Muscle layer of colon (tissue), 2 donors: ENCODE data around the gene RASD2.

Experiments used
- H3K27ac ChIP-seq: one replicate; pipeline ENCODE4 v1.7.0; 2013; ENCODE audit warnings: low read depth, mild to moderate bottlenecking, low read length, moderate library complexity
- H3K27me3 ChIP-seq, 2 donors: one replicate each; pipeline ENCODE4 v1.7.0; 2013; ENCODE audit warnings: low read length in 2 of 2, mild to moderate bottlenecking in 2 of 2; ENCODE audit not compliant: insufficient read depth in 2 of 2, control insufficient read depth in 1 of 2
- H3K36me3 ChIP-seq: one replicate; pipeline ENCODE4 v1.7.0; 2013; ENCODE audit warnings: mild to moderate bottlenecking, low read length; ENCODE audit not compliant: insufficient read depth
- H3K4me1 ChIP-seq: one replicate; pipeline ENCODE4 v1.7.0; 2013; ENCODE audit warnings: mild to moderate bottlenecking, low read length; ENCODE audit not compliant: insufficient read depth
- H3K4me3 ChIP-seq, 2 donors: one replicate each; pipeline ENCODE4 v1.7.0; 2013; ENCODE audit warnings: low read length in 2 of 2, low read depth in 1 of 2, mild to moderate bottlenecking in 1 of 2, moderate library complexity in 1 of 2
- H3K9ac ChIP-seq: one replicate; pipeline ENCODE4 v1.7.0; 2013; ENCODE audit warnings: low read length
- H3K9me3 ChIP-seq: one replicate; pipeline ENCODE4 v1.7.0; 2013; ENCODE audit warnings: mild to moderate bottlenecking, low read length
- donor health status: abdominal sarcoma.
- donor health status: Adenocarcinoma of cecum.

RASD2 gene

DNA sequence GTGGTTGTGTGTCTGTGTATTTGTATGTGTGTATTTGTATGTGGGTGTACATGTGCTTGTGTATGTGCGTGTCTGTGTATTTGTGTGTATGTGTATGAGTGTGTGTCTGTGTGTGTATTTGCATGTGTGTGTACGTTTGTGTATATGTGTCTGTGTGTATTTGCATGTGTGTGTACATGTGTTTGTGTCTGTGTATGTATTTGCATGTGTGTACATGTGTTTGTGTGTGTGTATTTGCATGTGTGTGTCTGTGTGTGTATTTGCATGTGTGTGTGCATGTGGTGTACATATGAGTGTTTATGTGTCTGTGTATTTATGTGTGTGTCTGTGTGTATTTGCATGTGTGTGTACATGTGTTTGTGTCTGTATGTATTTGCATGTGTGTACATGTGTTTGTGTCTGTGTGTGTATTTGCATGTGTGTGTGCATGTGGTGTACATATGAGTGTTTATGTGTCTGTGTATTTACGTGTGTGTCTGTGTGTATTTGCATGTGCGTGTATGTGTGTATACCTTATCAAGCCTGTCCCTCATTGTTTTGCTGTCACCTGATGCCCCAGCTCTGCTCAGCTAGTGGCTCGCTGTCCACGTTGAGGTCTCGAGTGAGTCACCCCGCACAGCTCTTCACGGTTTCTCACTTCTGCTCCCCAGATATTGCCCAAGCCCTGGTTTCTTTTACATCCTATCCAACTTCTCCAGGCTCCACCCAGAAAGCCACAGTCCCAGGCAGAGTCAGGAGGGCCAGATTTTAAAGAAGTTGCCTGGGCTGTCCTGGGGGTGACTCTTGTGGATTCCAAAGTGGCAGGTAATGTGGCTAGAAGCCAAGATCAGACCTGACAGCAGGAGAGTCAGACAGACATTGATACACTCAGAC, 61.3 kb downstream of the RASD2 start:
- H3K36me3 ChIP-seq, result no peaks in the 10 kb centered on the region
- H3K4me3 ChIP-seq, result no peak overlapping the region
- H3K9ac ChIP-seq, result no peak overlapping the region
- no peak overlapping the region for H3K27ac ChIP-seq
- peaks cover 29% of the 10 kb centered on the region for H3K4me1 ChIP-seq
- no peaks in the 10 kb centered on the region for H3K27me3 ChIP-seq
- H3K9me3 ChIP-seq, result no peaks in the 10 kb centered on the region
